ENCODE measurements around the gene TMSB10.
"Not testable (repeated sequence)": the region's sequence is repeated elsewhere in the genome, so short reads cannot be mapped to it uniquely, and the experiment has no call there.

The TMSB10 gene

DNA sequence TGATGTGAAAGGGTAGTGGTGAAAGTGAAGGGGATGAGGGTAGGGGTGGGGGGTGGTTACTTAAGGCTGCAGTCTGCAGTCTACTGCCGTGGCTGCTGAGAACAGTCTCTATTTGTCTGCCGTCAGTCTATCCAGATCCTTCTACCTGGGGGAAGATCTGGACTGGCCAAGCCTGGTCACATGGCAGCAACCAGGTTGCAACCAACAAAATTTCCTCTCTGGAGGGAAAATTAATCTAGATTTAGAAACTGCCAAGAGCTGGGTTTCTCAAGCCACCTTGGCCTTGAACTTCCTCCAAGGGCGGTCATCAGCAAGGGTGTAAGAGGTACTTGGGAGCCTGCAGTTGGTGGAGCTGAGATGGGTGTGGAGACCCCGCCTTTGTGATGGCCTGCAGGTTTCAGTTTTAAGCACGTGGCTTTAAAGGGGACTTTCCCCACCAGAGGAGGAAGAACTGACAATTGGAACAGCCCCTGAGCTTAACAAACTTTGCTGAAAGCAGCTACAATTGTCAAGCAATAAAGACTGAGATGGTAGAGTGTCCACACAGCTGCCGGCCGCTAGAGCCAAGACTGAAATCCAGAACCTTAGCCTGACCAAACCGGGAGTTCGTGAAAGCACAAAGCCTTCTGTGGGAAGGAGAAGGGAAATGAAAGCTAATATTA, 34.1 kb downstream of the TMSB10 start:
- DNase-seq (ENCODE audit: low read depth): no peak

GRCh38 chr2:84940088-84940470, 34.6 kb downstream of the TMSB10 start:
- DNase-seq (ENCODE audit: low read depth): no peak

DNA sequence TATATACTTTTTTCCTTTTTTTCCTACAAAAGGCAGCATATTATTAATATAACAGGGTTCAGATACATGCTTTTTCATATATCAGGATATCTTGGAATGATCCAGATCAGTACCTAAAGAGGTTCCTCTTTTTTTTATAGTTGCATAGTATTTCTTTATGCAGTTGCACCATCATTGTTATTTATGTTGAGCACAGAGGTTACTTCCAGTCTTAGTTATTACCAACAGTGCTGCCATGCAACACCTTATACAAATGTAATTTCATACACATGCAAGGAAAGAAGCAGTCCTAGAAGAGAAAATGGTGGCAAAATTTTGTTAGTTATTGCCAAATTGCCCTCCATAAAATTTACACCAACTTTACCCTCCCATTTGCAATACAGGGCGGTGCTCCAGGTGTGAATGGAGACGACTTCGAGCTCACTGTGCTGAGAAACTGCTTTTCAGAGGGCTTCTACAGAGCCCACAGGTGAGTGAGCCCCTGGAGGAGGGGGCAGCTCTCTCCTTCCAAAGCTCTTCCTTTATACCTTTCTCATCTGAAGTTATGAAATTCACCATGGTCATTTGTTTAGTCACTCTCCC, 35.5 kb downstream of the TMSB10 start:
- no peak for DNase-seq (ENCODE audit: low read depth)

DNA sequence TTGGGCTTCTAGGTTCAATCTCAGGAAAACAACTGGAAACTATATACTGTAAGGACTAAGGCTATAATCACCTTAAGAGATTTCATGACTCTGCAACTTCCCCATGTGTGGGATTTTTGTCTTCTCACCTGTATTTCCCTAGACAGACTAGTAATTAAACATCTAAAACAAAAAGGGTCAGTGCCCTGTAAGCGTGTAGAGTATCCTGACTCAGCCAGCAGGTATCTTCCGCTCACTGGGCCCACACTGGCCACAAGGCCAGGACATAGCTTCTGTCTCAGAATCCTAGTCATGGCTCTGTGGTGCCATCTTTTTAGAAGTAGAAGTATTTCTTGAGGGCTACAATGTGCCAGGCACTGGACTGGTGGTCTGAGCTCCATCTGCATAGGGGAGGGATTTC, 36.7 kb downstream of the TMSB10 start:
- no peak for DNase-seq (ENCODE audit: low read depth)

DNA sequence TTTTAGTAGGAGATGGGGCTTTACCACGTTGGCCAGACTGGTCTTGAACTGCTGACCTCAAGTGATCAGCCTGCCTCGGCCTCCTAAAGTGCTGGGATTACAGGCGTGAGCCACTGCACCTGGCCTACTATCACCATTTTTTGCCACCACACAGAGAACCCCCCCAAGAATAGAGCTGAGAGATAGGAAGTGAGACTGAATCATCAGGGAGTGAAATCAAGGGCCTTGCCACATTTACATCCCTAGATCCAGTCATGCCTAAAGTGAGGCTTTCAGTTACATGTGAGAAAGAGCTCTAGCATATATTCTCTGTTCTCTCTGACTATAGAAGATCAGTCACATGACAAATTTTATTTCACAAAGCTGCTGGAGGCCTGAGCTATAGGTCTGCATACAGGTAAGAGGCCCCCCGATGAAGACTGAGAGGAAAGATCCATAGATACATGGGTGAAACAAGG, 37.5 kb downstream of the TMSB10 start:
- no peak for DNase-seq (ENCODE audit: low read depth)

DNA sequence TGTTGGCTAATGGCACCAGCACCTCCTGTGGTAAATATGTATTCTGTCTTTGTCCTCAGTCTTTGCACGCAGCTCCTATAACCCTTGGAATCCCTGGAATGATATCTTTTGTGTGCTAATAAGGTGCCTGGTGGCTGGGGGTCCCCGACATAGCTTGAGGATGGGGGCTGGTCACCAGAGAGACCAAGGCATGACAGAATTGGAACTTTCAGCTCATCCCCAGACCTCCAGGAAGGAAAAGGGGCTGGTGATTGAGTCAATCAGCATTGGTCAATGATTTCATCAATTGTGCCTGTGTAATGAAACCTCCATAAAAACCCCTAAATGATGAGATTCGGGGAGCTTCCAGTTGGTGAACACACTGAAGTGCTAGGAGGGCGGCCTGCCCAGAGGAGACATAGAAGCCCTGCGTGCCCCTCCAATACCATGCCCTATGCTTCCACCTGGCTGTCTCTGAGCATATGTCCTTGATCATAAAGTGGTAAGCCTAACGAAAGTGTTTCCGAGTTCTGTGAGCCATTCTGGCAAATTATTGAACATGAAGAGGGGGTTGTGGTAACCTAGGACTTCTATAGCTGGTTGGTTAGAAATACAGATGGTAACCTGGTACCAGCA, 38.9 kb downstream of the TMSB10 start:
- DNase-seq (ENCODE audit: low read depth): no peak

DNA sequence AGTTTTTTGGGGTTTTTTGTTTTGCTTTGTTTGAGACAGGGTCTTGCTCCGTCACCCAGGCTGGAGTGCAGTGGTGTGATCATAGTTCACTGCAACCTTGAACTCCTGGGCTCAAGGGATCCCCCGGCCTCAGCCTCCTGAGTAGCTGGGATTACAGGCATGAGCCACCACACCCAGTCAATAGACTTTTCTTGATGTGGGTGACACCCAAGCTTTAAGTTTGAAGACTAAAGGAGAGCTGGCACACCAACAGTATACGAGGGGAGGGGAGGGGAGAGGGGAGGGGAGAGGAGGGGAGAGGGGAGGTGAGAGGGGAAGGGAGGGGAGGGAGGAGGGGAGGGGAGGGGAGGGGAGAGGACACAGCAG, 40.4 kb downstream of the TMSB10 start:
- DNase-seq (ENCODE audit: low read depth): not testable (repeated sequence)

DNA sequence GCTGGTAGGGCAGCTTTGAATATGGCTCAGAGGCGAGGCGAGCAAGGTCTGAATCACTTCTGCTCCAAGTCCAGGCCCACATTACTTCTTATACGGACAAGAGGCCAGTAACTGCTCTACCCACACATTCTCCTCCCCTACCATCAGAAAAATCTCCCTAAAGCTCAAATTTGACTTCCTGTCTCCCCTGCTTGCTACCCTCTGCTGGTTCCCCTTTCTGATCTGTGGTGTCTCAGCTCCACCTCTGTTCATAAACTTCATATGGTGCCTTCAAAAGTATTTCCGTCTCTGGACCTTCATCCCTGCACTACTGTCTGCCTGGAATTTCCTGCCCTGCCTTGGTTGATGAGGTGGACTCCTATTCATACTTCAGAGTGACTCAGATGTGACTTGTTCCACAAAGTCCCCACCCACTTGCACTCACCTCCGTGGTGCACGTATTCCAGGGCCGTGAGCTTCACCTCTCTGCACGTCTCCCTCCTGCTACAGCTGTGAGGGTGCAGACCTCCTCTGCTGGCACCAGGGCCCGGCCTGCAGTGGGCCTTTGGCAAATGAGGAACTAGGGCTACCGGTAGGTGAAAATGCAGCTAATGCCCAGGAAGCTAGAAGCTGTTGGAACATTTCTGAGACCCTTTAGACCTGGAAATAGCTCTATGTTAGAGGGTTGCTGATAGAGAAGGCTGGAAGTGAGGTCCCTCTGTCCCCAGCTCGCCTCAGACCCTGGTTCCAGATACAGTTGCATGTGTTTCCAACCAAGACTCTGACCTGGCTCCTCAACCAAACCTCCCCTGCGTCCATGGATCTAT, 41.0 kb downstream of the TMSB10 start:
- DNase-seq (ENCODE audit: low read depth): no peak

GRCh38 chr2:84947010-84947593, 41.6 kb downstream of the TMSB10 start:
- DNase-seq (ENCODE audit: low read depth): no peak

- no peak for DNase-seq (ENCODE audit: low read depth)
Measured at GRCh38 chr2:84953535-84953934, 48.1 kb downstream of the TMSB10 start.

GRCh38 chr2:84954329-84954728, 48.9 kb downstream of the TMSB10 start:
- DNase-seq (ENCODE audit: low read depth): no peak
